NCI-H510A treated with DMSO at 0.1 percent for 48 hours (cell line): ENCODE data around the gene LECT2.
A peak's percentile ranks its signal among the peaks of the same experiment; 100 is the strongest.

Experiments used
- DNase-seq: peaks from one replicate; lab custom pipeline; 2025; lab: John Stamatoyannopoulos, UW

LECT2 gene

GRCh38 chr5:135978212-135978631 lies 23.4 kb upstream of the LECT2 start:
- no peak for DNase-seq

- DNase-seq: no peak
Observed at GRCh38 chr5:135977375-135977928, 22.7 kb upstream of the LECT2 start.

GRCh38 chr5:135976216-135976615 lies 21.4 kb upstream of the LECT2 start:
- no peak for DNase-seq

GRCh38 chr5:135975122-135975521 lies 20.3 kb upstream of the LECT2 start:
- DNase-seq: no peak

DNA sequence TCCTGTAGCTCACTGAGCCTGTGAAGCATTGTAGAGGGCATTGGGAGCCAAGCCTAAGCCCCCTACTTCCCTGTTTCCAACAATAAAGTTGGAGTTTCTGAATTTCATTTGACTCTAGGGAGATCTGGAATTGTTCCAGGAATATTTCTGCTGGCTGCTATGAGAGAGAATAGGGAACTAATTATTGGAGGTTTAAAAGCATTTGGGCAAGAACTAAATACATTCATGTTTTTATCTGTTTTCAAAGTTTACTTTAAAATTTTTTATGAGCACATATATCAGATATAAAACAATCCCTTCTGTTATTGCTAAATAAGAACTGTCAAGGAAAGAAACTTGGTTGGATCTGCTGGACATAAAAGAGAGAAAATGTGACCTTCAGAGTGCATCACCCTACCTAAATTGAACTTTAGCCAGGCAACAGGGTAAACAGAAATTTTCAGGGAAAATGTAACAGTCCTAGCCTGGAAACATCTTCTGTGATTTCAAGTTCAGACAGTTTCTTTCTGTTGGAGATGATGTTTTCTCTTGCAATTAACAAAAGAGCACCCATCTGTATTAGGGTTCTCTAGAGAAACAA lies 19.3 kb upstream of the LECT2 start:
- no peak for DNase-seq

- DNase-seq: no peak
Observed at GRCh38 chr5:135973323-135974020, 18.7 kb upstream of the LECT2 start.

GRCh38 chr5:135971701-135972100 lies 16.9 kb upstream of the LECT2 start:
- DNase-seq: no peak

GRCh38 chr5:135966790-135967189 lies 12.0 kb upstream of the LECT2 start:
- DNase-seq: no peak

GRCh38 chr5:135966165-135966564 lies 11.4 kb upstream of the LECT2 start:
- no peak for DNase-seq

DNA sequence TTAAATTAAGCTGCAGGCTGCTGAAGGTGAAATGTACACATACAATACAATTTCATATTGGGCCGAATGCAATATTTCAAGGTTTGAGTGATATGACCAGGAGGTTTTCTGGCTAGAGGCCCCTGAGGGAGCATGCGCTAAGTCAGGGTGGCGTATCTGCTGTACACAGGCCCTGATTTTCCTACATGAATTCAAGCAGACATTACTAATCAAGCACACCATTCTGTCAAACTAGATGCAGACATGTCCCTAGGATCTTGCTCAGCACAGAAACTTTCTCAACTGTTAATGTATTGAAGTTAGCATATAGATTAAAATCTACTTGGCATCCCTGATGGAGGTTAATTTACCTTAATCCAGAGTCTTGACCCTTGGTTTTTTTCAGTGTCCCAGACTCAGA lies 10.7 kb upstream of the LECT2 start:
- DNase-seq: no peak

- no peak for DNase-seq
Observed at GRCh38 chr5:135964670-135965320, 10.0 kb upstream of the LECT2 start.

DNA sequence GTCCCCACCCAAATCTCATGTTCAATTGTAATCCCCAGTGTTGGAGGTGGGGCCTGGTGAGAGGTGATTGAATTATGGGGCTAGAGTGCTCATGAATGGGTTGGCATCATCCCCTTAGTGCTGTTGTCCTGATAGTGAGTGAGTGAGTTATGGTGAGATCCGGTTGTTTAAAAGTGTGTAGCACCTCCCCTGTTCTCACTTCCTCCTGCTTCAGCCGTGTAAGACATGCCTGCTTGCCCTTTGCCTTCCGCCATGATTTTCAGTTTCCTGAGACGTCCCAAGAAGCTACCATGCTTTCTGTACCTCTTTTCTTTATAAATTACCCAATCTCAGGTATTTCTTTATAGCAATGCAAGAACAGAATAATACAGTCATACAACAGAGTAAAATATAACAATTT lies 742 bp upstream of the LECT2 start:
- no peak for DNase-seq

DNA sequence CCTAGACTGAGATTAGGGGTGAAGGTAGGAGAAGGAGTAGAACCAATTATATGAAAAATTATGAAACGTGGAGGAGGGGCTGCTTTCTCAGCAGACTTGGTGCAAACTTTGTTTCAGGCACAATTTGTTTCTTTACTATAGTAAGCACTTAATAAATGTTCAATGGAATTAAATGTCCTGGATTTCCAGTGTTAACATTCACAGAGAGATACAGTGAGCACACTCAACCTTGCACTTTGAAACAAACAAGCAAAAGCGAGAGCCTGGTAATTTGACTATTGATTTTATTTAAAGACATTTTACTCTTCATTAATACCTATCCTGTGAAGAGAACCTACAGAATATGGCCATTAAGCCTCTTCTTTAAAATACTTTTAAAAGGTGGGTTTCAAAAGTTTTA lies 933 bp downstream of the LECT2 start:
- no peak for DNase-seq

DNA sequence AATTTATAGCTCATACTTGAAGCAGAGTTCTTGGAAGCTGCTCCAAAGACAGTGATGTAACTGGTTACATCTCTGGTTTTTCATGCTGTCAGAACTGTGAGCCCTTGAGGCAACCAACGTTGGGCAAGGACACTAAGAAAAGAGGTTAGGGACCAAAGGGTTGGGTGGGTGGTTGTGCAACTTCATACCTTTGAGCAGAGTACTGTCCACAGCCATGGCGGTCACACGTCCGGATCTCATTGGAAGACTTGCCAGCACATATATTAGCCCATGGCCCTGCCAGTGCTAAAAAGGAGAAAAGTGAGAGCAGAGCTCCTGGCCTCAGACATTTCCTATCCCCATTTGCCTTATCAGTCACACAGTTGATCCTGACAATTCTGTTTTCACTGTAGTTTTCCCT lies 2.1 kb downstream of the LECT2 start:
- DNase-seq: no peak

- no peak for DNase-seq
Observed at GRCh38 chr5:135951807-135952206, 3.0 kb downstream of the LECT2 start.

DNA sequence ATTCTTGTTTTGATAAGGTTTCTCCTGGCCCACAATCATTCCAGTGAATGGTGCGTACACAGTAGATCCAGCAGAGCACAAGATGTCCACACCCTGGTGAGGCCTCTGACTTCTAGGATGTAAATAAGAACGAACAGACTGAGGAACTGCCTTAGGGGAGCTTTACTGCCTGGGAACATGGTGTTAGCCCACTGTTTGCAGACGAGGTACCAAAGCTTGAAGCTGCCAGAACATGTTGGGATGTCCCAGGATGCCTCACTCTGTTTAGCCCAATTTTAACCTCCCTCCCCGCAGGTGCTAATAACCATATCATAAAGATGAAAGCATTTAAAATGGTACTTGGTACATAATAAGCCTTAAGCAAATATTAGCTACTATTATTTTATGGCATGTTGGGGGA lies 3.5 kb downstream of the LECT2 start:
- no peak for DNase-seq

DNA sequence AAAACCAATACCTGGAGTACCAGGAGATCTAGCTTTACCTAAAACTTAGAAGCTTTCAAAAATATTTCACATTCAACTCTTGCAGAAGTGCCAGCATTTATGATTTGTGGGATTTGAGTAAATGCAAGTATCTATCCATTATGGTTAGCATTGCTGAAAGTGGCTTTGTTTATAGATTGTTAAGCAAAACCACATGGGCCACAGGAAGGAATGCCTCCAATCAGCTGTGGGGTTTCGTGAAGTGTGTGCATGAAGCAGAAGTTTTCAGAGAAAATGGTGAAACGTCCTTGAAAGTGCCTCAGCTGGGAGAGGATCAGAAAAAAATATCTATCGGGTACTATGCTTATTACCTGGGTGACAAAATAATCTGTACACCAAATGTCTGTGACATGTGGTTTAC lies 4.2 kb downstream of the LECT2 start:
- no peak for DNase-seq

GRCh38 chr5:135944967-135945560 lies 9.7 kb downstream of the LECT2 start:
- DNase-seq: peak; percentile 65

DNA sequence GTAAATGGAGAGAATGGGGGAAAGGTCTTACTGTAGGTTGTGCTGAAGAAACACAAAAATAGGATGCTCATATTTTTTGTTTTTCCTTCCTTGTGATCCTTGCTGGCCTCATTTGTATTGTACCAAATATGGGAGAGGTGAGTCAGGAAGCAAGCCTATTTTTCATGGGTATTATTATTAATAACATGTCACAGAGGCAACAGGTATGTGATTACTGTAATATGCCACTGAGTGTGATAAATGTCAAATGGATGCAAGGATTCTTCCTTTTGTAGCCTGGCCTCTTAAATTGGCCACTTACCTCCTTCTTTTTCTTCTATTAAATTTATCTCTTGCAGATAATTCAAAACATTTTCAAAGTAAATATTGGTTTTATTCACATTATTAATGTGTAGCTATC lies 10.2 kb downstream of the LECT2 start:
- no peak for DNase-seq

GRCh38 chr5:135942202-135942771 lies 12.5 kb downstream of the LECT2 start:
- DNase-seq: no peak

DNA sequence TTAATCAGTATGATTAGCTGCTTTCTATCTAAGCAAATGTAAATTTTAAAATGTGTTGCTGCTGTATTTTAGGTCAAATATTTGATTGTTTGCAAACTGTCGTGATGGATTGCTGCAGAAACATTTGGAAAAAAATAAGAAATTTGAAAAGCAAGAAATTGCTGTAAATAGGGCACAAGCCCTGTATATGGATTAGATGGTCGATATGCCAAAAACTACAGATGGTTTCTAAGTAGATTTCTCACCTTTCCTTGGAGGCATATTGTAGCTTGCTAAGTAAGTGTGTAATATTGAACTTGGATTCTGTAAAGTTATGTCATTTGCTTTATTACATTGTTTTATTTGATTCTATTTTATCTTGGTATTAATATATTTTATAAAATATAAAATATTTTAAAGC lies 13.1 kb downstream of the LECT2 start:
- DNase-seq: no peak

DNA sequence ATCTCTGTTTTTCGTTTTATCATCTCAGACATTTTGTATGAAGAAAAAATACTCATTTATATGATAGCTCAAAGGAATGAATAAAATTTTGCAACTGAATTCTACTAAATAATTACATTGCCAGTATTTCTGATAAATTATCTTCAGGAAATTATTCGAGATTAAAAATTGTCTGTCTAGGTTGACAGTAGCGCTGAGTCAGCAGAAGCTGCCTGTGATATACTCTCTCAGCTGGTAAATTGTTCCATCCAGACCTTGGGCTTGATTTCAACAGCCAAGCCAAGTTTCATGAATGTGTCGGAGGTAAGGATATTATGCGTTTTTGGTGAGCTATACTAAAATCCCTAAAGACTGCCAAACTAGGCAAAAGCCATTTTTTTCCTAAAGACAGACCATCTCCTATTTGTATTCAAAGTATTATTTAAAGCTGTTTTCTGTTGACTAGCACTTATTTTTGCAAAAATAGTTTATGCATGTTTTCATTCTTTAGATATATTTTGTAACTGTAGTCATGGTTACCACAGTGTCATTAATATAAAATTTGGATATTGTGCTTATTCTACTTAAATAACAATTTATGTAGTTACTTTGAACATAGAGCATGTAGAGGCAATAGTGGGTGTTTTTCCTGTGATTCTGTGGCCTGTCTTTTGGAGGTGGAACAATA lies 17.4 kb downstream of the LECT2 start:
- no peak for DNase-seq
